ENCODE measurements around the gene SURF1. TPM values are rescaled to one million over a fixed set of nuclear protein-coding genes. Genes with fewer than 3 reads are reported as not detected.
A peak's percentile ranks its signal among the peaks of the same experiment; 100 is the strongest.

Gene SURF1
- total RNA-seq, 1 donor from 2014 or later = 44.5 TPM

DNA sequence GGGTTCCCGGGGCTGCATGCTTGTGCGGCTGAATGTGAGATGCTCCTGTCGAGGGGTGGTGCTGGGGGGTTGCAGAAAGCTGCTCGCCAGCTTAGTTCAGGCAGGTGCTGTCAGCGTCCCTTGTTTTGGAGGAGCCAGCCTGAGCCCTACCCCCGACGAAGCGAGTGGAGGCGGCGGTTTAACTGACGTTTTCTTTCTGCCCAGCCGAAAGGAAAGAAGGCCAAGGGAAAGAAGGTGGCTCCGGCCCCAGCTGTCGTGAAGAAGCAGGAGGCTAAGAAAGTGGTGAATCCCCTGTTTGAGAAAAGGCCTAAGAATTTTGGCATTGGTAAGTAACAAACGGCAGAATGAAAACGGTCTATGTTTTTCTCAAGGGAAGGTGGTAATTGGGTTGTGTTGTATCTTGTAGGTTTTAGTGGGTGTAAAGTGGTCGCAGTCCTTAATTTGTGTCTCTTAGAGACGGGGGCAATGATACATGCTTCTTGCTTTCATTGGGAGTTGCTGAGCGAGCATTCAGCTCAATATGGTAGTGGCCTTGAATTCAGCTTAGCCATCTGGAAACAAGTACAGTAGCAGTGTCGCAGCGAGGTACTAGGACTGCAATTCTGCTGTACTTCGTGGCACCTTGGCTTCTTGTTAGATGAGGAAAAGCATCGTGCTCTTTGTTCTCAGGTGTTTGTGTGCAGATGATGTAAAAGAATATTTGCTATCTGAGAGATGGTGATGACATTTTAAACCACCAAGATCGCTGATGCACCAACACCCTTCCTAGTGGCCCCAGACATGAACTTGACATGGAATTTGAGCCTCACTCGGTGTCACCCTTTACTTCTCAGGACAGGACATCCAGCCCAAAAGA is 7.3 kb downstream of the SURF1 start:
- Histone ChIP-seq H3K36me3 (ENCODE audit: control insufficient read depth, insufficient read depth, low read length) (peaks cover 35% of the 10 kb centered on the region), H3K27me3 (ENCODE audit: control insufficient read depth, insufficient read depth, low read length) (no peaks in the 10 kb centered on the region), H3K4me3 (ENCODE audit: low read depth, low read length) (peak overlapping the region; percentile 62)
- TF ChIP-seq, protein P1, sequence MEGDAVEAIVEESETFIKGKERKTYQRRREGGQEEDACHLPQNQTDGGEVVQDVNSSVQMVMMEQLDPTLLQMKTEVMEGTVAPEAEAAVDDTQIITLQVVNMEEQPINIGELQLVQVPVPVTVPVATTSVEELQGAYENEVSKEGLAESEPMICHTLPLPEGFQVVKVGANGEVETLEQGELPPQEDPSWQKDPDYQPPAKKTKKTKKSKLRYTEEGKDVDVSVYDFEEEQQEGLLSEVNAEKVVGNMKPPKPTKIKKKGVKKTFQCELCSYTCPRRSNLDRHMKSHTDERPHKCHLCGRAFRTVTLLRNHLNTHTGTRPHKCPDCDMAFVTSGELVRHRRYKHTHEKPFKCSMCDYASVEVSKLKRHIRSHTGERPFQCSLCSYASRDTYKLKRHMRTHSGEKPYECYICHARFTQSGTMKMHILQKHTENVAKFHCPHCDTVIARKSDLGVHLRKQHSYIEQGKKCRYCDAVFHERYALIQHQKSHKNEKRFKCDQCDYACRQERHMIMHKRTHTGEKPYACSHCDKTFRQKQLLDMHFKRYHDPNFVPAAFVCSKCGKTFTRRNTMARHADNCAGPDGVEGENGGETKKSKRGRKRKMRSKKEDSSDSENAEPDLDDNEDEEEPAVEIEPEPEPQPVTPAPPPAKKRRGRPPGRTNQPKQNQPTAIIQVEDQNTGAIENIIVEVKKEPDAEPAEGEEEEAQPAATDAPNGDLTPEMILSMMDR (IDR thresholded peaks at IDR 0.05; ENCODE audit: insufficient read depth, low read length, severe bottlenecking) = no peak
- DNase-seq (ENCODE audit: low read depth) = no peak
- no peak for FAIRE-seq

DNA sequence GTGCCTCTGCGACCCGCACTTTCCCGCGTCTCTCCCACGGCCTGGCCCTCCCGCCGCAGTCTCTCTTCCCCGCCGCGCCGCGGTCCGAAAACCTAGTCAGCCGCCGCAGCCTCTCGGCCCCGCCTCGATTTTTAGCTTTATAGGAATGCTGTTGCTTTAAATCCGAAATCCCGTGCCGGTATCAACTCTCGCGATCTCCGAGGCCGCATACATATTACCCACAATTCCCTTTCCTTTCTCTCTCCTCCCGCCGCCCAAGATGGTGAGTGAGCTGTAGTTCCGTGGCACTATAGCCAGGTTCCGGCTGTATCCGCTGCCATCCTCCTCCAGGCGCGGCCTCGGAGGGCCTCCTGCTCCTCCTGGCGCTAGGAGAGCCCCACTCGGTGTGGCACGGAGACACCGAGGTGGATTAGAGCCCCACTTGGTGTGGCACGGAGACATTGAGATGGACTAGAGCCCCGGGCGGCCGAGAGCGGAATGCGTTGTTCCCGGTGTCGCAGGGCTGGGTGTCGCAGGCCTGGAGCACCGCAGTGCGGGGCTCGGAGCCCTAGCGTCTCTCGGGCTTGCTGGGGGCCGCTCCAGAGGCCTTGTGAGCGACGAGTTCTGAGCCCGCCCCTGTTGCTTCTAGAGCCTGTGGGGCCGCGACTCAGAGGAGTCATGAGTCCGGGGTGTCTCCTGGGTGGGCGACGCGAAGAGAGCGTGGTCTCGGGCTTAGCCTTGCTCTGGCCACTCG is 8.1 kb downstream of the SURF1 start, which contains the start of the genes MED22 and RPL7A:
Gene MED22, minus strand, starts transcription at position 147 of the 733 bp plus-strand sequence. CDS start 1,469 bp downstream, outside the sequence.
Gene RPL7A, plus strand, starts transcription at position 234 of the 733 bp plus-strand sequence. Its CDS starts 26 bp downstream, at position 260.
- Histone ChIP-seq H3K36me3 (ENCODE audit: control insufficient read depth, insufficient read depth, low read length) (peaks cover 41% of the 10 kb centered on the region), H3K27me3 (ENCODE audit: control insufficient read depth, insufficient read depth, low read length) (no peaks in the 10 kb centered on the region), H3K4me3 (ENCODE audit: low read depth, low read length) (peak within 1 kb of the TSS; percentile 62)
- TF ChIP-seq, protein P1 (IDR thresholded peaks at IDR 0.05; ENCODE audit: insufficient read depth, low read length, severe bottlenecking) = peak; percentile 1
- DNase-seq (ENCODE audit: low read depth) (peak; percentile 91), FAIRE-seq (no peak)

- H3K4me3 ChIP-seq (ENCODE audit: low read depth, low read length) = peak overlapping the region; percentile 62
- no peak for FAIRE-seq
- peaks cover 45% of the 10 kb centered on the region for H3K36me3 ChIP-seq (ENCODE audit: control insufficient read depth, insufficient read depth, low read length)
- no peak for DNase-seq (ENCODE audit: low read depth)
- no peaks in the 10 kb centered on the region for H3K27me3 ChIP-seq (ENCODE audit: control insufficient read depth, insufficient read depth, low read length)
- TF ChIP-seq, protein P1 (IDR thresholded peaks at IDR 0.05; ENCODE audit: insufficient read depth, low read length, severe bottlenecking) = peak; percentile 13
These were observed 8.7 kb downstream of the SURF1 start for GRCh38 chr9:133347515-133347984.

DNA sequence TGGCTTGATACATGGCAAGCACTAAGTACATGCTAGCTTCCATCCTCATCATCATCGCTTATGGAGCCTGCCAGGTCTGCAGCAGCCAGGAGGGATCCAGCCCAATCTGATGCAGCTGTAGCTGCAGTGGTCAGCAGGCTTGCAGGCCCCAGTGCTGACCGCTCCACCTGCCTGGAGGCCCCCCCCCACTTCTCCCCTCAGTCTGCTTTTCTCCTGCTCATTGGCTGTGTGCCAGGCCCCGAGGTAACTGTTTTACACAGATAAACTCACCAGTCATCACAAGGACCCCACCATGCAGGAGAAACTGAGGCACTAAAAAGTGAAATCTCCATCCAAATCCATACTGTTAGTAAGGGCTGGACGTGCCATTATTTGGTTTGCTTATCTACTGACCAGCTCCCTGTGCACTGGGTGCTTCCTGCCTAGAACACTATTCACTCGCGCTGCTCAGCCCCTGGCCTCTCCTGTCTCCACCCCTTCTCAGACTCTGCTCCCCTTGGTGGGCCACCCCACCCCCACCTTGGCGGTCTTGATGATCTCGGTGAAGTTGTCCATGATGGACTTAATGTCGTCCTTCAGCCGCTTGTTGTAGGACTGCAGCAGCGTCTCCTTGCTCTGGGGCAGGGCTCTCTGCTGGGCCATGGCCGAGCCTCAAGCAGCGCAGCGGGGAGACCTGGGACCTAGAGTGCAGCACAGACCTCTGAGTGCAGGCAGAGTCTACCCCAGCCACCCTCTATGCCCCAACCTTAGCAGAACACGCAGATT is 10.1 kb downstream of the SURF1 start:
- FAIRE-seq (no peak), DNase-seq (ENCODE audit: low read depth) (no peak)
- Histone ChIP-seq H3K36me3 (ENCODE audit: control insufficient read depth, insufficient read depth, low read length) (peaks cover 45% of the 10 kb centered on the region), H3K4me3 (ENCODE audit: low read depth, low read length) (no peak overlapping the region), H3K27me3 (ENCODE audit: control insufficient read depth, insufficient read depth, low read length) (no peaks in the 10 kb centered on the region)
- TF ChIP-seq, protein P1 (IDR thresholded peaks at IDR 0.05; ENCODE audit: insufficient read depth, low read length, severe bottlenecking) = no peak

GRCh38 chr9:133345596-133345995 is 10.7 kb downstream of the SURF1 start:
- H3K4me3 ChIP-seq (ENCODE audit: low read depth, low read length) = no peak overlapping the region
- no peak for FAIRE-seq
- no peaks in the 10 kb centered on the region for H3K27me3 ChIP-seq (ENCODE audit: control insufficient read depth, insufficient read depth, low read length)
- DNase-seq (ENCODE audit: low read depth) = no peak
- TF ChIP-seq, protein P1 (IDR thresholded peaks at IDR 0.05; ENCODE audit: insufficient read depth, low read length, severe bottlenecking) = no peak
- peaks cover 47% of the 10 kb centered on the region for H3K36me3 ChIP-seq (ENCODE audit: control insufficient read depth, insufficient read depth, low read length)

Data from bronchial epithelial cell (primary cell).